ENCODE data around the gene PI16. TPM values are rescaled to one million over a fixed set of nuclear protein-coding genes. Genes with fewer than 3 reads are reported as not detected.

Gene PI16
- total and polyA plus RNA-seq, 2 donors (not counting 3 experiments of a cell fraction or from before 2014, with no cell fraction given): 0.14 TPM; not detected in 1

DNA sequence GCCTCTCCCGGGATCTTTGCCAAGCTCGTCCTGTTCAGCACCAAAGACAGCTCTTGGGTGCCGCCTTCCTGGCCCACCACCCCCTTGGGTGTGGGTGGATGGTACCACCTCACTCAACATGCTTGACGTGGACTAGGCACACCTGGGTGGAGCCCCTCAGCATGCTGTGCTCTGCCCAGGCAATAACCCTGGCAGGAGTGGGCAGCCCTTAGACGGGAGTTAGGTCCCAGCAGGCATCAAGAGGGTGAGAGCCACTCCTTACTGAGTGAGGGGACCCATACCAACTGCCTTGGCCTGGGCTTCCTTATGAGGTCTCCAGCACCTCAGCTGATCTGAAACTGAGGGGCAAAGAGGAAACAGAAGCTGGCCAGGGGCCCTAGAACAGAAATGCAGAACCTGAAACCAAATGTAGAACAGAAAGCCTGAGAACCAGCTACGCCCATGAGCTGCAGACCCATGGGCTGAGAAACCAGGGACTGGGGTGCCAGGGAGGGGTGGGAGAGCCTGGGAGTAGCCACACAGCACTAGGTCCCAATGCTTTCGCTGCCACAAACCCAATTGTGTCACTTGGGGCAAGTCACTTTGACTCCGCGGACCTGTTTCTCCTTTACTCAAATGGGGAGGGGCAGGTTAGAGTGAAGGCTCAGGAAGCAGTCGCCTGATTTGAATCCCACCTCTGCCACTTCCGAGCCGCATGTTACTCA, 53.0 kb downstream of the PI16 start:
- no peaks in the 10 kb centered on the region for H3K4me1 ChIP-seq (ENCODE audit: control insufficient read depth, extremely low read depth, insufficient read depth, low read length)
- H3K36me3 ChIP-seq (ENCODE audit: control insufficient read depth in 2 of 2, extremely low read depth in 1 of 2, insufficient read depth in 2 of 2, low read length in 2 of 2): no peaks in the 10 kb centered on the region
- FAIRE-seq (no peak), DNase-seq (ENCODE audit: low read depth, low spot score) (no peak)
- no peaks in the 10 kb centered on the region for H3K9me1 ChIP-seq (replicated peaks; ENCODE audit: control insufficient read depth, extremely low read depth, insufficient read depth, low read length)
- H4K20me1 ChIP-seq (replicated peaks; ENCODE audit: control insufficient read depth, extremely low read depth, insufficient read depth, low read length): no peaks in the 10 kb centered on the region
- dilution Hi-C loops (cut with MboI; ENCODE audit: extremely low pct_ligation_motif_present, low sequenced_read_pairs): no loop called here
- TF ChIP-seq, protein P1, sequence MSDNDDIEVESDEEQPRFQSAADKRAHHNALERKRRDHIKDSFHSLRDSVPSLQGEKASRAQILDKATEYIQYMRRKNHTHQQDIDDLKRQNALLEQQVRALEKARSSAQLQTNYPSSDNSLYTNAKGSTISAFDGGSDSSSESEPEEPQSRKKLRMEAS (IDR thresholded peaks at IDR 0.05; ENCODE audit: insufficient read depth, insufficient read length): no peak
- no peak for TF ChIP-seq POLR2AphosphoS5 (IDR thresholded peaks at IDR 0.05; ENCODE audit: insufficient read depth, low read depth, low read length)
- TF ChIP-seq POLR2A (IDR thresholded peaks at IDR 0.05; ENCODE audit: low read depth, low read length): no peak
- TF ChIP-seq, protein P2, sequence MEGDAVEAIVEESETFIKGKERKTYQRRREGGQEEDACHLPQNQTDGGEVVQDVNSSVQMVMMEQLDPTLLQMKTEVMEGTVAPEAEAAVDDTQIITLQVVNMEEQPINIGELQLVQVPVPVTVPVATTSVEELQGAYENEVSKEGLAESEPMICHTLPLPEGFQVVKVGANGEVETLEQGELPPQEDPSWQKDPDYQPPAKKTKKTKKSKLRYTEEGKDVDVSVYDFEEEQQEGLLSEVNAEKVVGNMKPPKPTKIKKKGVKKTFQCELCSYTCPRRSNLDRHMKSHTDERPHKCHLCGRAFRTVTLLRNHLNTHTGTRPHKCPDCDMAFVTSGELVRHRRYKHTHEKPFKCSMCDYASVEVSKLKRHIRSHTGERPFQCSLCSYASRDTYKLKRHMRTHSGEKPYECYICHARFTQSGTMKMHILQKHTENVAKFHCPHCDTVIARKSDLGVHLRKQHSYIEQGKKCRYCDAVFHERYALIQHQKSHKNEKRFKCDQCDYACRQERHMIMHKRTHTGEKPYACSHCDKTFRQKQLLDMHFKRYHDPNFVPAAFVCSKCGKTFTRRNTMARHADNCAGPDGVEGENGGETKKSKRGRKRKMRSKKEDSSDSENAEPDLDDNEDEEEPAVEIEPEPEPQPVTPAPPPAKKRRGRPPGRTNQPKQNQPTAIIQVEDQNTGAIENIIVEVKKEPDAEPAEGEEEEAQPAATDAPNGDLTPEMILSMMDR (IDR thresholded peaks at IDR 0.05; ENCODE audit: extremely low read depth in 1 of 2, insufficient read depth in 1 of 2, low read depth in 1 of 2, low read length in 2 of 2): no peak
- no peak for TF ChIP-seq MYC (IDR thresholded peaks at IDR 0.05; ENCODE audit: low read depth, low read length)
- no peak for TF ChIP-seq EZH2 (IDR thresholded peaks at IDR 0.05; ENCODE audit: borderline replicate concordance, low read depth, low read length, severe bottlenecking)
- TF ChIP-seq GATA2 (IDR thresholded peaks at IDR 0.05; ENCODE audit: insufficient read depth, insufficient read length, low read depth, low read length): no peak
- TF ChIP-seq FOS (IDR thresholded peaks at IDR 0.05; ENCODE audit: borderline replicate concordance, insufficient read depth, low read length): no peak
- TF ChIP-seq JUN (IDR thresholded peaks at IDR 0.05; ENCODE audit: borderline replicate concordance, insufficient read depth, insufficient read length, low read depth): no peak
- intact Hi-C loops (cut with micrococcal nuclease): no loop called here
- H3K27me3 ChIP-seq (ENCODE audit: control insufficient read depth in 2 of 2, insufficient read depth in 2 of 2, low read length in 2 of 2): no peaks in the 10 kb centered on the region
- H3K79me2 ChIP-seq (ENCODE audit: control insufficient read depth, insufficient read depth, low read length): no peaks in the 10 kb centered on the region
- H3K9ac ChIP-seq (replicated peaks; ENCODE audit: extremely low read depth, insufficient read depth, low read length): no peak overlapping the region
- no peak overlapping the region for H3K27ac ChIP-seq (ENCODE audit: insufficient read depth, low read depth, low read length)
- BruUV-seq (replicated peaks): no TSS peak
- CTCF ChIA-PET: interaction anchor here (1.0 to 2.4 kb wide), 6 partner anchors 11 to 241 kb away, joined by 3 to 33 read pairs (median 3); no protein-coding TSS in a partner anchor
- H2AFZ ChIP-seq (ENCODE audit: low read depth, low read length): no peak overlapping the region
- POLR2A ChIA-PET: interaction anchor here (1.1 kb wide), 1 partner anchor 21 kb away, joined by 5 read pairs; the partner anchor contains the start of gene MTCH1
- no peak overlapping the region for H3K4me2 ChIP-seq (ENCODE audit: insufficient read depth, low read length)
- H3K4me3 ChIP-seq (replicated peaks in 1 of 3; ENCODE audit: insufficient read depth in 1 of 3, low read depth in 1 of 3, low read length in 3 of 3): no peak overlapping the region
- no peaks in the 10 kb centered on the region for H3K9me3 ChIP-seq (replicated peaks; ENCODE audit: control insufficient read depth, insufficient read depth, low read length)
